ENCODE data around the gene KRTAP15-1. TPM values are rescaled to one million over a fixed set of nuclear protein-coding genes. Genes with fewer than 3 reads are reported as not detected.

Gene KRTAP15-1
- not detected for total RNA-seq (2013)
- polyA plus RNA-seq (not detected), polyA minus RNA-seq (not detected in 2 replicates), total RNA-seq (0 reads per million in 11 experiments)

- Mint-ChIP-seq H3K36me3 (no peaks in the 10 kb centered on the region), H3K9me3 (peaks cover 0 to 8% (median 1%) of the 10 kb centered on the region in 7 donors), H3K27me3 (ENCODE audit: low read depth in 3 of 3) (no peaks in the 10 kb centered on the region), H3K4me3 (no peak within 1 kb of the TSS), H3K27ac (no peak within 1 kb of the TSS), H3K4me1 (no peaks in the 10 kb centered on the region)
- H3K36me3 ChIP-seq (replicated peaks in 1 of 2; ENCODE audit: control insufficient read depth in 1 of 2, insufficient read depth in 2 of 2, low read length in 2 of 2), result no peaks in the 10 kb centered on the region
- no peak for TF ChIP-seq CTCF (IDR thresholded peaks at IDR 0.05)
- no peaks in the 10 kb centered on the region for H3K4me1 ChIP-seq (ENCODE audit: control insufficient read depth in 1 of 2, insufficient read depth in 2 of 2, low read length in 2 of 2)
- H3K27ac ChIP-seq (ENCODE audit: low read depth in 1 of 2, low read length in 2 of 2), result no peak within 1 kb of the TSS
- no peak within 1 kb of the TSS for H3K4me3 ChIP-seq (replicated peaks in 1 of 3; ENCODE audit: low read depth in 2 of 3, low read length in 3 of 3)
- H4K20me1 ChIP-seq (ENCODE audit: insufficient read depth, low read length), result no peaks in the 10 kb centered on the region
- H3K27me3 ChIP-seq (ENCODE audit: control insufficient read depth in 2 of 2, insufficient read depth in 2 of 2, low read length in 2 of 2), result no peaks in the 10 kb centered on the region
- no peak within 1 kb of the TSS for H3K4me2 ChIP-seq (replicated peaks; ENCODE audit: extremely low read depth, low read length, poor library complexity, severe bottlenecking)
- intact Hi-C loops (cut with micrococcal nuclease), result no loop called here
- DNase-seq, result no peak
- 93% methylated on average over 3 of the region's 5 CpGs for WGBS (ENCODE audit: insufficient coverage)
- H3K79me2 ChIP-seq (ENCODE audit: insufficient read depth, low read length), result no peaks in the 10 kb centered on the region
- no peak within 1 kb of the TSS for H2AFZ ChIP-seq (ENCODE audit: insufficient read depth, low read depth, low read length, poor library complexity, severe bottlenecking)
- no peak within 1 kb of the TSS for H3K9ac ChIP-seq (ENCODE audit: insufficient read depth, low read length, poor library complexity, severe bottlenecking)
- no peaks in the 10 kb centered on the region for H3K9me3 ChIP-seq (replicated peaks in 1 of 2; ENCODE audit: control insufficient read depth in 1 of 2, insufficient read depth in 1 of 2, low read length in 2 of 2)
Observed at GRCh38 chr21:30439975-30440374, at the start of gene KRTAP15-1. Gene KRTAP15-1 (plus strand): TSS chr21:30440275. CDS start chr21:30440328, 53 bp downstream.

- intact Hi-C loops (cut with micrococcal nuclease), result no loop called here
Observed at GRCh38 chr21:30391492-30392025, 48.5 kb upstream of the KRTAP15-1 start.

More at GRCh38 chr21:30391492-30392025, 48.5 kb upstream of the KRTAP15-1 start:
- Histone ChIP-seq H3K36me3 (replicated peaks in 1 of 2; ENCODE audit: control insufficient read depth in 1 of 2, insufficient read depth in 2 of 2, low read length in 2 of 2) (no peaks in the 10 kb centered on the region), H2AFZ (ENCODE audit: insufficient read depth, low read depth, low read length, poor library complexity, severe bottlenecking) (no peak overlapping the region), H3K9ac (ENCODE audit: insufficient read depth, low read length, poor library complexity, severe bottlenecking) (no peak overlapping the region), H3K27ac (ENCODE audit: low read depth in 1 of 2, low read length in 2 of 2) (no peak overlapping the region), H3K4me3 (replicated peaks in 1 of 3; ENCODE audit: low read depth in 2 of 3, low read length in 3 of 3) (no peak overlapping the region), H3K27me3 (ENCODE audit: control insufficient read depth in 2 of 2, insufficient read depth in 2 of 2, low read length in 2 of 2) (no peaks in the 10 kb centered on the region), H3K4me2 (replicated peaks; ENCODE audit: extremely low read depth, low read length, poor library complexity, severe bottlenecking) (no peak overlapping the region), H3K4me1 (ENCODE audit: control insufficient read depth in 1 of 2, insufficient read depth in 2 of 2, low read length in 2 of 2) (no peaks in the 10 kb centered on the region), H3K9me3 (replicated peaks in 1 of 2; ENCODE audit: control insufficient read depth in 1 of 2, insufficient read depth in 1 of 2, low read length in 2 of 2) (peaks cover 10 to 18% of the 10 kb centered on the region in 2 donors), H4K20me1 (ENCODE audit: insufficient read depth, low read length) (no peaks in the 10 kb centered on the region), H3K79me2 (ENCODE audit: insufficient read depth, low read length) (no peaks in the 10 kb centered on the region)
- no peak for TF ChIP-seq CTCF (IDR thresholded peaks at IDR 0.05)
- no peak for DNase-seq
- no peaks in the 10 kb centered on the region for H3K36me3 Mint-ChIP-seq
- no peak overlapping the region for H3K27ac Mint-ChIP-seq
- H3K4me1 Mint-ChIP-seq, result no peaks in the 10 kb centered on the region
- H3K27me3 Mint-ChIP-seq (ENCODE audit: low read depth in 3 of 3), result peaks cover 0 to 3% (median 0%) of the 10 kb centered on the region in 3 donors
- no CpG with 5 or more reads among the region's 2 CpGs for WGBS (ENCODE audit: insufficient coverage)
- H3K4me3 Mint-ChIP-seq, result no peak overlapping the region
- H3K9me3 Mint-ChIP-seq, result peaks cover 0 to 20% (median 9%) of the 10 kb centered on the region in 7 donors

Data from CD14-positive monocyte (primary cell).